ENCODE measurements around the gene KIRREL3.

- TF ChIP-seq EZH2phosphoT487 (IDR thresholded peaks at IDR 0.05; ENCODE audit: insufficient read depth, low read depth): no peak
- no peak for TF ChIP-seq EZH2 (IDR thresholded peaks at IDR 0.05; ENCODE audit: insufficient read depth, poor library complexity, severe bottlenecking)
Measured at GRCh38 chr11:126575849-126576248, 424.7 kb downstream of the KIRREL3 start.
